Measurements from ENCODE around the gene DGKI.

DNA sequence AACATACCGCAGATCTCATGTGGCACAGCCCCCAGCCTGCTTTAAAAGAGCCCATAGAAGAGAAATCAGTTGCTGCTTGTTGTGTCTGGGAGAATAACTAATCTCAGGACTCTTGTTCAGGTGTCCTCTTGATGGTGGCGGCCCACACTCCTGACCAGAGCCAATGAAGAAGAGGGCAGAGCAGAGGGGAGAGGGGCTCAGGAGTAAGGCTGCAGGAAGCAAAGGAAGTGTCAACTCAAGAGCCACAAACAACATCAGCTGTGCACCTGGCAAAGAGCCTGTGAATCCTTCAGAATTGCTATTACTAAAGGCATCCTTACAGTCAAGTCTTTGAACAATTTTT is 443.4 kb downstream of the DGKI start:
- TF ChIP-seq, protein P1, sequence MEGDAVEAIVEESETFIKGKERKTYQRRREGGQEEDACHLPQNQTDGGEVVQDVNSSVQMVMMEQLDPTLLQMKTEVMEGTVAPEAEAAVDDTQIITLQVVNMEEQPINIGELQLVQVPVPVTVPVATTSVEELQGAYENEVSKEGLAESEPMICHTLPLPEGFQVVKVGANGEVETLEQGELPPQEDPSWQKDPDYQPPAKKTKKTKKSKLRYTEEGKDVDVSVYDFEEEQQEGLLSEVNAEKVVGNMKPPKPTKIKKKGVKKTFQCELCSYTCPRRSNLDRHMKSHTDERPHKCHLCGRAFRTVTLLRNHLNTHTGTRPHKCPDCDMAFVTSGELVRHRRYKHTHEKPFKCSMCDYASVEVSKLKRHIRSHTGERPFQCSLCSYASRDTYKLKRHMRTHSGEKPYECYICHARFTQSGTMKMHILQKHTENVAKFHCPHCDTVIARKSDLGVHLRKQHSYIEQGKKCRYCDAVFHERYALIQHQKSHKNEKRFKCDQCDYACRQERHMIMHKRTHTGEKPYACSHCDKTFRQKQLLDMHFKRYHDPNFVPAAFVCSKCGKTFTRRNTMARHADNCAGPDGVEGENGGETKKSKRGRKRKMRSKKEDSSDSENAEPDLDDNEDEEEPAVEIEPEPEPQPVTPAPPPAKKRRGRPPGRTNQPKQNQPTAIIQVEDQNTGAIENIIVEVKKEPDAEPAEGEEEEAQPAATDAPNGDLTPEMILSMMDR (IDR thresholded peaks at IDR 0.05): no peak
- TF ChIP-seq POLR2A (IDR thresholded peaks at IDR 0.05): no peak
